OCI-LY7 (cell line): ENCODE results near the gene IGF1R. TPM values are rescaled to one million over a fixed set of nuclear protein-coding genes. Genes with fewer than 3 reads are reported as not detected.

ENCODE experiments used
- BruUV-seq: library from RNA; stranded (reverse); fragments of 400-500 nt; replicated peaks from 2 replicates; lab custom pipeline; 2021; lab: Mats Ljungman, UMichigan
- CTCF ChIA-PET: fragments of 300-600 bp; sonication (Branson Sonifier 250); formaldehyde crosslinking; loops from one replicate; lab custom pipeline; 2022; ENCODE audit warnings: antibody characterized with exemption; ENCODE audit not compliant: unreplicated experiment; lab: Charles Lee
- POLR2A ChIA-PET: fragments of 300-600 bp; sonication (Branson Sonifier 250); formaldehyde crosslinking; loops from one replicate; lab custom pipeline; 2022; ENCODE audit warnings: antibody characterized with exemption; lab: Charles Lee
- DNase-seq: peaks from one replicate; pipeline ENCODE4 v3.0.0-alpha.2; 2015; ENCODE audit warnings: low spot score
- H2AFZ ChIP-seq: fragments of 200-600 bp; sonication (generic), shearing (Covaris generic); 2 replicates; pipeline ENCODE4 v1.6.1; 2014; ENCODE audit warnings: mild to moderate bottlenecking, antibody characterized with exemption, low read length, moderate library complexity
- H3K27ac ChIP-seq: fragments of 200-600 bp; sonication (generic); 2 replicates; pipeline ENCODE4 v1.5.1; 2014; ENCODE audit warnings: mixed run types, low read depth, mild to moderate bottlenecking, moderate library complexity, low read length, inconsistent platforms; ENCODE audit not compliant: poor library complexity, severe bottlenecking
- H3K36me3 ChIP-seq: fragments of 200-600 bp; sonication (generic); 2 replicates; pipeline ENCODE4 v1.6.1; 2014; ENCODE audit warnings: mild to moderate bottlenecking, antibody characterized with exemption, low read length, moderate library complexity, mixed read lengths; ENCODE audit not compliant: insufficient read depth
- H3K4me1 ChIP-seq: fragments of 200-600 bp; sonication (generic); 2 replicates; pipeline ENCODE4 v1.5.1; 2014; ENCODE audit warnings: mild to moderate bottlenecking, low read length; ENCODE audit not compliant: insufficient read depth, poor library complexity, severe bottlenecking
- H3K4me2 ChIP-seq: fragments of 200-600 bp; sonication (generic); 2 replicates; pipeline ENCODE4 v1.6.1; 2014; ENCODE audit warnings: mild to moderate bottlenecking, low read length
- H3K4me3 ChIP-seq: fragments of 200-600 bp; sonication (generic); 2 replicates; pipeline ENCODE4 v1.5.1; 2014; ENCODE audit warnings: mild to moderate bottlenecking, low read depth, low read length; ENCODE audit not compliant: poor library complexity, severe bottlenecking
- H3K79me2 ChIP-seq: fragments of 200-600 bp; sonication (generic); 2 replicates; pipeline ENCODE4 v1.6.1; 2016; ENCODE audit warnings: low read depth, mild to moderate bottlenecking, low read length, moderate library complexity, mixed read lengths; ENCODE audit not compliant: insufficient read depth
- H3K9me2 ChIP-seq: fragments of 200-600 bp; sonication (generic); 2 replicates; pipeline ENCODE4 v1.6.1; 2016; ENCODE audit warnings: mild to moderate bottlenecking, low read length, mixed read lengths; ENCODE audit not compliant: insufficient read depth
- H3K9me3 ChIP-seq: fragments of 200-600 bp; sonication (generic); 2 replicates; pipeline ENCODE4 v1.6.1; 2014; ENCODE audit warnings: mild to moderate bottlenecking, mixed run types, low read length, mixed read lengths
- H4K20me1 ChIP-seq: fragments of 200-600 bp; sonication (generic); 2 replicates; pipeline ENCODE4 v1.6.1; 2014; ENCODE audit warnings: mild to moderate bottlenecking, antibody characterized with exemption, low read length, moderate library complexity, mixed read lengths; ENCODE audit not compliant: insufficient read depth
- EZH2phosphoT487 ChIP-seq: fragments of 200-600 bp; sonication (generic); IDR thresholded peaks from 2 replicates; pipeline ENCODE4 v1.6.1; 2018; ENCODE audit warnings: low read depth, borderline replicate concordance, mild to moderate bottlenecking, mixed run types, antibody characterized with exemption, low read length, moderate library complexity, mixed read lengths
- intact Hi-C: fragments of 100-400 bp; cut with micrococcal nuclease; formaldehyde crosslinking; loops from one replicate; pipeline ENCODE4 v1.10.0; 2022; ENCODE audit not compliant: unreplicated experiment
- total RNA-seq, 2 experiments: library from RNA; depleted of rRNA in 1 of 2; stranded (reverse); fragments of >200 nt in 1 of 2; shearing (Covaris generic) in 1 of 2; gene quantifications; 2 replicates each; pipeline ENCODE4 v1.2.3, GENCODE V29; 2014 to 2022
- TF ChIP-seq, protein P1 (sequence below): fragments of 200-600 bp; sonication (generic); conservative IDR thresholded peaks from 2 replicates; pipeline ENCODE4 v1.5.1; 2014; ENCODE audit warnings: mild to moderate bottlenecking, antibody characterized with exemption, low read length, moderate library complexity, mixed read lengths

IGF1R gene
- total RNA-seq, 2 experiments from 2014 or later: 26.5 to 29.1 TPM

DNA sequence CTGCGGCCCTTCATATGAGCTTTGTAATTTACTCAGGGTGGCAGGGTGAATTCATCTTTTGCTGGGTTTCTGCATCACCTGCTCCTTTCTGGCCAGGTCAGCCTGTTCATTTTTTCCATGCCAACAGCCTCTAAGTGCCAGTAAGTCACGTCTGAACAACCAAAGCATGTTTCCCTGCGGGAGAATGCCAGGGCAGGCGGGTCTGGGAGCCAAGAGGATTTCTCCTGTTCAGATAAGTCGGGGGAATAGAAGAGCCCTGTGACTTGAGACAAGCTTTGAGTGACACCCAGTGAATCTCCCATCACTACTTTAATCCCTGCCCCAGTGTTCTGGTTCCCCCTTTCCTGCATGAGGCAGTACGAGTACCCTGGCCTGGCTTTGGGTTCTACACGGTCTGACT is 206.2 kb downstream of the IGF1R start:
- TF ChIP-seq, protein P1, sequence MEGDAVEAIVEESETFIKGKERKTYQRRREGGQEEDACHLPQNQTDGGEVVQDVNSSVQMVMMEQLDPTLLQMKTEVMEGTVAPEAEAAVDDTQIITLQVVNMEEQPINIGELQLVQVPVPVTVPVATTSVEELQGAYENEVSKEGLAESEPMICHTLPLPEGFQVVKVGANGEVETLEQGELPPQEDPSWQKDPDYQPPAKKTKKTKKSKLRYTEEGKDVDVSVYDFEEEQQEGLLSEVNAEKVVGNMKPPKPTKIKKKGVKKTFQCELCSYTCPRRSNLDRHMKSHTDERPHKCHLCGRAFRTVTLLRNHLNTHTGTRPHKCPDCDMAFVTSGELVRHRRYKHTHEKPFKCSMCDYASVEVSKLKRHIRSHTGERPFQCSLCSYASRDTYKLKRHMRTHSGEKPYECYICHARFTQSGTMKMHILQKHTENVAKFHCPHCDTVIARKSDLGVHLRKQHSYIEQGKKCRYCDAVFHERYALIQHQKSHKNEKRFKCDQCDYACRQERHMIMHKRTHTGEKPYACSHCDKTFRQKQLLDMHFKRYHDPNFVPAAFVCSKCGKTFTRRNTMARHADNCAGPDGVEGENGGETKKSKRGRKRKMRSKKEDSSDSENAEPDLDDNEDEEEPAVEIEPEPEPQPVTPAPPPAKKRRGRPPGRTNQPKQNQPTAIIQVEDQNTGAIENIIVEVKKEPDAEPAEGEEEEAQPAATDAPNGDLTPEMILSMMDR: no peak
- TF ChIP-seq EZH2phosphoT487: no peak
- no peaks in the 10 kb centered on the region for H3K9me2 ChIP-seq
- no peaks in the 10 kb centered on the region for H3K9me3 ChIP-seq
- H3K27ac ChIP-seq: no peak overlapping the region
- POLR2A ChIA-PET: no interaction called here
- DNase-seq: no peak
- H3K4me2 ChIP-seq: no peak overlapping the region
- CTCF ChIA-PET: no interaction called here
- H3K4me3 ChIP-seq: no peak overlapping the region
- H3K36me3 ChIP-seq: no peaks in the 10 kb centered on the region
- H2AFZ ChIP-seq: no peak overlapping the region
- H4K20me1 ChIP-seq: no peaks in the 10 kb centered on the region; the same call in 1 of the 2 replicates
- intact Hi-C loops: no loop called here
- H3K4me1 ChIP-seq: peaks cover 31% of the 10 kb centered on the region
- no TSS peak for BruUV-seq
- H3K79me2 ChIP-seq: peaks cover 11% of the 10 kb centered on the region; the same call in 1 of the 2 replicates

DNA sequence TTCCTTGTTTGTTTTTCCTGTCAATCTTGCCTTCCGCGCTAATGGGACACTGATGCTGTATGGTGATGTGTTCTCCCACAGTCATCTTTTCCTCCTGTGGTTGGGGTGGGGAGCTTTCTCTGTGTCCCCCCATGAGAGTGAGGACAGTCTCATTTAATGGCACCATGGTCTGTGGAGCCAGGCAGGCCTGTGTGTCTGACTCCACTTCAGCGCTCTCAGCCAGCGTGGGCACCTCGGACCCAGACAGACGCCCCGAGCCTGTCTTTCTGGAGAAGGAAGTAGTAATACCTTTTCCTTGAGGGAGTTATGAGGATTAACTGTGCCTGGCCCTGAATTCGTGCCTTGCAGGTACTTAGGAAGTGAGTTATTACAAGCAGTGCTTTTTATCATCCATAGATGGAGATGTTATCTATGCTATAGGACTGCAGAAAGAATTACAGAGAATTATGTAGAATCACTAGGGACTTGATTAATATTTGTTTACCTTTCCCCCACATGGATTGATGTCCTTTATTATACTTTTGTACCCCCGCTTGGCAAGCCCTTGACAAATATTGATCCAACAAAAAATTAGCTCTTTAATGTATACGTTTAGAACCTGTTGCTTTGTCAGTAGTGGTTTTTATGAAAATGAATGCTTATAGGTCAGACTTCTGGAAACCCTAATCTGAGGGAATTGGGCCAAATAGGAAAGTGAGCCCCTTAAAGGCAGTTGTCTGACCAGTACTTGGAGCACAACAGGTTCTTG is 206.9 kb downstream of the IGF1R start:
- intact Hi-C loops: no loop called here
- H3K9me3 ChIP-seq: no peaks in the 10 kb centered on the region
- BruUV-seq: no TSS peak
- no peaks in the 10 kb centered on the region for H3K36me3 ChIP-seq
- no peaks in the 10 kb centered on the region for H3K9me2 ChIP-seq
- peaks cover 31% of the 10 kb centered on the region for H3K4me1 ChIP-seq
- ChIA-PET POLR2A (interaction anchor here (0.6 kb wide), 1 partner anchor 22 kb away, joined by 4 read pairs; no protein-coding TSS in a partner anchor), CTCF (no interaction called here)
- H3K4me2 ChIP-seq: no peak overlapping the region
- no peak for TF ChIP-seq EZH2phosphoT487
- TF ChIP-seq, protein P1: no peak
- H3K4me3 ChIP-seq: no peak overlapping the region
- no peak overlapping the region for H2AFZ ChIP-seq
- no peak for DNase-seq
- H4K20me1 ChIP-seq: peaks cover 2% of the 10 kb centered on the region; the same call in 1 of the 2 replicates
- H3K27ac ChIP-seq: no peak overlapping the region
- peaks cover 11% of the 10 kb centered on the region; the same call in 1 of the 2 replicates for H3K79me2 ChIP-seq
